ENCODE results near the gene PDZD7.

Gene PDZD7

DNA sequence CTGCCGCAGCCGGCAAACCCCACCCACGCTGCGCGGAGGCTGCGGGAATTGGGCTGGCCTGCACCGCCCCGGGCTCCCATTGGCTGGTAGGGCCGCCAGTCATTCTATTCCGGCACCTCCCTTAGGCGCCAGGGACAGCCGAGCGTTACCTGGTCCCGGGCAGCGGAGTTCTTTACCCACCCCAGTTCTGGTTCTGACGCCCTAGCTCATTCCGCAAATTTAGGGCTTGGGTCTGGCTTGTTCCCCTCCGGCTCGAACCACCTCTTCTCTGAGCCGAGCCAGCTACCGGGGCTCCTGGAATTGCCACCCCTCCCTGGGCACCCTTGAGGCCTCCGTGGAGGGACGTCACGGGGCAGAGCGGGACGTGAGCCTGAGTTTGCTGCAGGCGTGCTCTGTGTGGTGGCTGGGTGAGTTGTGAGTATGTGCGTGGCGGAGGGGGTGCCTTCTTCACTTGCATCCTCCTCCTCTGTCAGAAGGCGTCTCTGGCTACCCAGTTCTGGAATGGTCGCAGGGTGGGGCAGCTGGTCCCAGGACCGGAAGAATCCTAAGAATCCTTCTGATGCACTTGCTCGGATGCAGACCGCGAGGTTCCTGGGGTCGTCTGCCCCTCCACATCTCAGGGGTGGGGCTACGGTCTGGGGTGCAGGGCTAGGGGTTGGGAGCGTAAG is at the start of gene PDZD7, which contains the start of gene SFXN3:
Gene PDZD7 (minus strand): TSS at position 2 of the 668 bp plus-strand sequence. CDS start 910 bp downstream, outside the sequence.
Gene SFXN3 (plus strand): TSS at position 107 of the 668 bp plus-strand sequence. CDS start 3,461 bp downstream, outside the sequence.
- no peak for DNase-seq

GRCh38 chr10:101079874-101080273 is 48.9 kb upstream of the PDZD7 start:
- DNase-seq: no peak

- DNase-seq: no peak
These were observed 45.7 kb upstream of the PDZD7 start for GRCh38 chr10:101076630-101077029.

- no peak for DNase-seq
These were observed 44.8 kb upstream of the PDZD7 start for GRCh38 chr10:101075775-101076174.

- DNase-seq: no peak
These were observed 42.7 kb upstream of the PDZD7 start for GRCh38 chr10:101073631-101074030.

DNA sequence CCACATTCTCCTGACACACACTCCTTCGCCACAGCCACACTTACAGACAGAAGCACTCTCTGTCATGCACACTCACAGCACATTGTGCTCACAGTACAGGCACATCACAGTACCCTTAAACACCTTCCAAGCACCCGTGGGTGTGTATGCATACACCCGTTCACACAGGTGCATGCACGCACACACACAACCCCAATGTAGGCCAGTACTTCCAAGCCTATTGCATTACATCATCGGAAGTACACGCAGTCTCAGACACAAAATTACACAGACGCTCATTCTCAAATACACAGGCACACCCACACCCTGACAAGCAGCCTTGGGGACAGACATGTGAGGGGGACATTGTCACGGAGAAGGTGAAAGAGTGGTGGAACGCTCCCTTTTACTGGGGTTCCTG is 42.0 kb upstream of the PDZD7 start:
- no peak for DNase-seq

GRCh38 chr10:101071885-101072433 is 41.0 kb upstream of the PDZD7 start:
- no peak for DNase-seq

DNA sequence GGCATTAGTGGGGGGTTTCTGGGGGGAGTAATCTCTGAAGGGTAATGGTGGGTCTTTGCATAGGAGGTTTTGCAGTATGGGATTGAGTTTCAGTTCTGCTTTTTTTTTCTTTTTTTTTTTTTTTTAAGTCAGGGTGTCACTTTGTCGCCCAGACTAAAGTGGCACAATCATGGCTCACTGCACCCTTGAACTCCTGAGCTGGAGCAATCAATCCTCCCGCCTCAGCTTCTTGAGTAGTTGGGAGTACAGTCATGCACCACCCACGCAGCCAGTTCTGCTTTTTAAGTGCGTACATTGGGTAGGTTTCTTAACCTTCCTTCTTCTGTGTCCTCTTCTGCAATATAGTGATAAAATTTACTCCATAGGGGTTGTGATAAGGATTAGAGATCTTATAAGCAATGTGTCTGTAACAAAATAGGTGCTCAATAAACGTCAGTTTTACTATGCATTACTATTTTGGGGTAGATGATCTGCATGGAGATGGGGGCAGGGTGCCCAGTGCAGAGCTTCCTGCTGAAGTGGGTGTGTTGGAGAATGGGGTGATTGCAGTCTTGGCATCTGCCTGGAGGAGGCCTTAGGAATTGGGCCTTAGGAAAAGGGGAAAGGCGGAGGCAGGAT is 40.4 kb upstream of the PDZD7 start:
- peak; percentile 92 to 94 for DNase-seq

DNA sequence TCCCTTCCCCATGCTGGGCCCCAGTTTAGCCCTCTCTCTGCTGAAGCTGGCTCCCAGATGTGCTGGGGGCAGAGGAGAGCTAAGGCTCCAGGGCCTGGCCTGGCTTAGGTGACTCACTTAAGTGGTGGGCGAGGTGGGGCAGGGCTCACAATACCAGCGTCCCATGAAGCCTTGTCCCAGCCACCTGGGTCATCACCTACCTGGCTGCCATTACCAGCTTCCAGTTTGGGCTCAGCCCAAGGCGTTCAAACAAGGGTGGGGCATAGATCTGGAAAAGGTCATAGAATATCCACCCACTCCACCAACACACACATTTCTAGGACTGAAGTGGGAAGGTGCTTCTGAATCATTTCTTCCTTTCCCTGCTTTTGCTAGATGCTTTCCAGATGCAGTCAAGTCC is 39.2 kb upstream of the PDZD7 start:
- DNase-seq: no peak

DNA sequence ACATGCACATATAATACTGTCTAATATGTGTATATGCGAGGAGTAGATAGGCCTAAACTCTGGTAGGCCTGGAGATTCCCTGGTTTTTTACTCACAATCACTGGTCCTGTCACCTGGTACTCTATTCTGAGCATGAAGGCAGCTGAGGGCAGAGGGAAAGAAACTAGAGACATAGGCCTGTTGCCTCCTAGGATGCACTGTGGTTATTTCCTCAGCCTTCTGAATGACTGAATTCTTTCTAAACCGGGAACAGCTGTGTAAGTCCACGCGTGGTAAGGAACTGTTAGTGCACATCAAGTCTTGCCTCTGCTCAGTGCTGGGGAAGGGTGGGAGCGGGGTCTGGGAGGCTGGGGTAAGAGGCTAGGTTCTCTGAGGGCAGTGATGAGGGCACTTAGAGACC is 38.5 kb upstream of the PDZD7 start:
- DNase-seq: no peak

- peak; percentile 92 to 96 for DNase-seq
These were observed 36.6 kb upstream of the PDZD7 start for GRCh38 chr10:101067356-101068083.

- DNase-seq: no peak
These were observed 36.0 kb upstream of the PDZD7 start for GRCh38 chr10:101066896-101067355.

DNA sequence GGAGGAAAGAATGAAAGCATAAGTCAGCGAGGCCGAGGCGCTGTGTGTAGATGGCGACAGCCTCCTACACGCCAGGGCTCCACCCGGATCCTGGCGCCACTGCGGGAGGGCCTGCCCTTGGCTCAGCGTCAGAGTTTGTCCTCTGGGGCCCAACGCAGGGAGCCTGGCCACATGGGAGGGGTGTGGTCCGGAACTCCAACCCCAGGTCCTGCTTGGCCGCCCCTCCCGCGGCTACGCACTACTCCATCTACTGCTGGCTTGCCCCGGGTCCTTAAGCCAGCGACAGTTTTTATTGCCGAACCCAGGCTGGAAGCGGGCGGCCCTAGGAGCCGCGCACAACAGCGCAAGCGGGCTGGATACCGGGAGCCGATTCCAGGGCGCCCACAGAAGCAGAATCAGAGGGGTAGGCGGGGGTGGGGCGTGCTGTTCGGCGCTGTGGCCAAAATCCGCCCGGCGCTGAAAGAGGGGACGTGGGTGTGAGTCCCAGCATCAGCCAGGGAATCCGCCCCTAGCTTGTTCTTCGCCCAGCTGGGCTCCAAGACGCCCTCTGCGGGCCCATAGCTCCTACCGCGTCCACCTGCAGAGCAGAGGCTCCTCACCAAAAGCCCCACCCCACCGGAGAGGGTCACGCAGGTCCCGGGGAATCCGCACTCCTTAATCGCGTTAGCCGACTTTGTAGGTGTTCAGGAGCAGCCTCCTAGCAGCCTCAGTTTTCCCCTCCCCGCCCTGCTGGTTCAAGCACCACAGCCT is 35.4 kb upstream of the PDZD7 start:
- no peak for DNase-seq

- no peak for DNase-seq
These were observed 34.7 kb upstream of the PDZD7 start for GRCh38 chr10:101065481-101066145.

- no peak for DNase-seq
These were observed 33.6 kb upstream of the PDZD7 start for GRCh38 chr10:101064415-101065030.

DNA sequence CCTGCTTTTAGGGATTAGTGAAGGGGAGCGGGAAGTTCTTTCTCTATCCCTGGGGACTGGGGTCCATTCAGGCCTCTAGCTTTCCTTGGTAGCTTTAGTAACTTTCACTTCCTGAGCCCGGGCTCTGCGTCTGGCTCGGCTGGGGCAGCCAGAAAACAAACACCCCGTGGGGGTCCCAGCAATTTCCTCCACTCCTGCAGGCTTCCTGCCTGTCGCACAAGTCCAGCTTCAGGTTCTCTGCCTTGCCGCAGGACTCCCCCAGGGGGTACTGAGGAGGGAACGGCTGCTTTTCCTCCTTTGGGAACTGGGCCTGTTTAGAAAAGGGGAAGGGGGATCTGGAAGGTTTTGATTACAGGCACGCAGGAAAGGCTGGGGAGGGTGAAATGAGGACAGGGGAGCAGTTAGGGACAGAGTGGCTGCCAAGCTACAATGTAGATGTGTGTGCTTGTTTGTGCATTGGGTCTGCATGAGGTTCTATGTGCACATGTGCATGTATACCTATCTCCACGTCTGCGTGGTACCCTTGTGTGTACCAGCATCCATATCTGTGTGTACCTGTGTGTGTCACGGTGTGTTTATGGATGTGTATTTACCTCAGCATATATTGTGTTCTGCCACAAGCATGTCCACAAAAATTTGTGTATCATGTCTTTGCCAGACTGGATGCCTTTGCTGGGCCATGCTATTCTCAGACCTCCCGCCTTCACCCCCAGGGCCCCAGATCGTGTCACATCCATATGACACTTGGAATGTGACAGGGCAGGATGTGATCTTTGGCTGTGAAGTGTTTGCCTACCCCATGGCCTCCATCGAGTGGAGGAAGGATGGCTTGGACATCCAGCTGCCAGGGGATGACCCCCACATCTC is 32.9 kb upstream of the PDZD7 start:
- DNase-seq: peak; percentile 46 to 53

GRCh38 chr10:101063050-101063525 is 32.2 kb upstream of the PDZD7 start:
- peak in 1 of 2 experiments; percentile 52 for DNase-seq

- DNase-seq: peak; percentile 35 to 42
These were observed 31.5 kb upstream of the PDZD7 start for GRCh38 chr10:101062232-101063049.

- peak; percentile 85 to 88 for DNase-seq
These were observed 30.8 kb upstream of the PDZD7 start, which contains the start of gene KAZALD1 for GRCh38 chr10:101061624-101062231. KAZALD1 (plus strand) TSS chr10:101061989; CDS start chr10:101062593, 604 bp downstream.

Measured in Kasumi-1 (cell line).